Measurements from ENCODE around the gene CDH2.

GRCh38 chr18:28204154-28204553 is 27.2 kb upstream of the CDH2 start:
- no peak for TF ChIP-seq BACH2 (CRISPR knock-in tag; IDR thresholded peaks at IDR 0.05; ENCODE audit: borderline replicate concordance)
- no peak for TF ChIP-seq RARB (CRISPR knock-in tag; IDR thresholded peaks at IDR 0.05)
- TF ChIP-seq ZNF70 (CRISPR knock-in tag; IDR thresholded peaks at IDR 0.05), result no peak
- no peak for TF ChIP-seq POU6F1 (CRISPR knock-in tag; IDR thresholded peaks at IDR 0.05; ENCODE audit: borderline replicate concordance, low read depth)
- no peak for TF ChIP-seq ZNF8 (CRISPR knock-in tag; IDR thresholded peaks at IDR 0.05)
- peak; percentile 45; the same call in 1 of the 2 replicates for TF ChIP-seq CREB5 (CRISPR knock-in tag; IDR thresholded peaks at IDR 0.05; ENCODE audit: low read depth)
